ENCODE results near the gene CDCA3.

The CDCA3 gene

DNA sequence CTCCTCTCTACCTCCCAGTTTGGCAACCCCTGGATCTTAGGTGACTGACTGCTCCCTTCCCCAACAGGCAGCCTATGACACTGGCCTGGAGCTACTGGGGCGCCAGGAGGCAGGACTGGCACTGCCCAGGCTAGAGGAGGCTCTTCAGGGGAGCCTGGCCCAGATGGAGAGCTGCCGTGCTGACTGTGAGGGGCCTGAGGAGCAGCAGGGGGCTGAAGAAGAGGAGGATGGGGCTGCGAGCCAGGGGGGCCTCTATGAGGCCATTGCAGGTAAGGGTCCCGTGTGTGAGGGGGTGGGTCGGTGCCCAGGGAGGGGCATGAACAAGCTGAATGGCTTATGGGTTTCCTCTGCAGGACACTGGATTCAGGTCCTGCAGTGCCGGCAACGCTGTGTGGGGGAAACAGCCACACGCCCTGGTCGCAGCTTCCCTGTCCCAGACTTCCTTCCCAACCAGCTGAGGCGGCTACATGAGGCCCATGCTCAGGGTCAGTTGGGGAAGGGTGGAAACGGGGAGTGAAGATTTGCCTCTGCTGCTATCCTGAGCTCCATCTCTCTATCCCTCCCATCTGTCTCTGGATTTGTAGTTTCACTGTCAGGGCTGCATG is 20.7 kb downstream of the CDCA3 start:
- Histone ChIP-seq H3K4me2 (ENCODE audit: low read length) (no peak overlapping the region), H3K36me3 (ENCODE audit: control insufficient read depth, insufficient read depth, low read length) (no peaks in the 10 kb centered on the region), H2AFZ (no peak overlapping the region), H3K27ac (no peak overlapping the region), H3K4me1 (peaks cover 12% of the 10 kb centered on the region), H3K9ac (no peak overlapping the region), H3K27me3 (ENCODE audit: control insufficient read depth, insufficient read depth, low read length) (no peaks in the 10 kb centered on the region), H3K9me3 (ENCODE audit: control insufficient read depth, low read length) (no peaks in the 10 kb centered on the region), H3K4me3 (ENCODE audit: low read depth, low read length) (no peak overlapping the region), H3K79me2 (no peaks in the 10 kb centered on the region)
- TF ChIP-seq, protein P1, sequence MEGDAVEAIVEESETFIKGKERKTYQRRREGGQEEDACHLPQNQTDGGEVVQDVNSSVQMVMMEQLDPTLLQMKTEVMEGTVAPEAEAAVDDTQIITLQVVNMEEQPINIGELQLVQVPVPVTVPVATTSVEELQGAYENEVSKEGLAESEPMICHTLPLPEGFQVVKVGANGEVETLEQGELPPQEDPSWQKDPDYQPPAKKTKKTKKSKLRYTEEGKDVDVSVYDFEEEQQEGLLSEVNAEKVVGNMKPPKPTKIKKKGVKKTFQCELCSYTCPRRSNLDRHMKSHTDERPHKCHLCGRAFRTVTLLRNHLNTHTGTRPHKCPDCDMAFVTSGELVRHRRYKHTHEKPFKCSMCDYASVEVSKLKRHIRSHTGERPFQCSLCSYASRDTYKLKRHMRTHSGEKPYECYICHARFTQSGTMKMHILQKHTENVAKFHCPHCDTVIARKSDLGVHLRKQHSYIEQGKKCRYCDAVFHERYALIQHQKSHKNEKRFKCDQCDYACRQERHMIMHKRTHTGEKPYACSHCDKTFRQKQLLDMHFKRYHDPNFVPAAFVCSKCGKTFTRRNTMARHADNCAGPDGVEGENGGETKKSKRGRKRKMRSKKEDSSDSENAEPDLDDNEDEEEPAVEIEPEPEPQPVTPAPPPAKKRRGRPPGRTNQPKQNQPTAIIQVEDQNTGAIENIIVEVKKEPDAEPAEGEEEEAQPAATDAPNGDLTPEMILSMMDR (IDR thresholded peaks at IDR 0.05) = no peak

DNA sequence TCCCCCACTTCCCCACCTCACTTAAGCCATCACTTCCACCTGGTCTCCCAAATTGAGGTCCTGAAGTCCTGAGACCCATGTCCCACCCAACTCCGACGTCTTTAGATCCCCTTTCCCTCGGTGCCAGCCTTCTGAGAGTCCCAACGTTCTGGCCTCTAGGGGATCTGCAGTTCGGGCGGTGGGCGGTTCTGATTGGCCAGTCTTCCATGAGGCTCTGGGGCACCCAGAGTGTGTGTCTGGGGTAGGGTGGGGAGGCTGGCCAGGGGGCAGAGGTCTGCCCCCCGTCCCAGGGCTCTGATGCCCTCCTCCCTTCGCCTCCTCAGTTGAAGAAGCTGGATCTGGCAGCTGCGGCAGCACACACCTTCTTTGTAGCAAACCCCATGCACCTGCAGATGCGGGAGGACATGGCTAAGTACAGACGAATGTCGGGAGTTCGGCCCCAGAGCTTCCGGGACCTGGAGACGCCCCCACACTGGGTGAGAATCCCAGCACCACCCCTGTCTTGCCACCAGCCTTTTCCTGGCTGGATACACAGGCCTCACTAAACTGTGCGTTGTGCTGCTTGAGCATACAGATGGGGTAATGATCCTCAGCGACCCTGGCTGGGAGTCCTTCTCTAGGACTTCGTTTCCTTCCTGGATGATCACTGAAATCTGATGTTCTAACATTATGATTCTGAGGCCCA is 21.4 kb downstream of the CDCA3 start:
- no peaks in the 10 kb centered on the region for H3K36me3 ChIP-seq (ENCODE audit: control insufficient read depth, insufficient read depth, low read length)
- no peaks in the 10 kb centered on the region for H3K9me3 ChIP-seq (ENCODE audit: control insufficient read depth, low read length)
- H2AFZ ChIP-seq = peak overlapping the region; percentile 95
- TF ChIP-seq, protein P1 (IDR thresholded peaks at IDR 0.05) = no peak
- H3K27me3 ChIP-seq (ENCODE audit: control insufficient read depth, insufficient read depth, low read length) = no peaks in the 10 kb centered on the region
- H3K4me1 ChIP-seq = peaks cover 13% of the 10 kb centered on the region
- peak overlapping the region; percentile 99 for H3K4me2 ChIP-seq (ENCODE audit: low read length)
- H3K4me3 ChIP-seq (ENCODE audit: low read depth, low read length) = peak overlapping the region; percentile 83
- H3K9ac ChIP-seq = peak overlapping the region; percentile 96
- no peaks in the 10 kb centered on the region for H3K79me2 ChIP-seq
- H3K27ac ChIP-seq = peak overlapping the region; percentile 77

DNA sequence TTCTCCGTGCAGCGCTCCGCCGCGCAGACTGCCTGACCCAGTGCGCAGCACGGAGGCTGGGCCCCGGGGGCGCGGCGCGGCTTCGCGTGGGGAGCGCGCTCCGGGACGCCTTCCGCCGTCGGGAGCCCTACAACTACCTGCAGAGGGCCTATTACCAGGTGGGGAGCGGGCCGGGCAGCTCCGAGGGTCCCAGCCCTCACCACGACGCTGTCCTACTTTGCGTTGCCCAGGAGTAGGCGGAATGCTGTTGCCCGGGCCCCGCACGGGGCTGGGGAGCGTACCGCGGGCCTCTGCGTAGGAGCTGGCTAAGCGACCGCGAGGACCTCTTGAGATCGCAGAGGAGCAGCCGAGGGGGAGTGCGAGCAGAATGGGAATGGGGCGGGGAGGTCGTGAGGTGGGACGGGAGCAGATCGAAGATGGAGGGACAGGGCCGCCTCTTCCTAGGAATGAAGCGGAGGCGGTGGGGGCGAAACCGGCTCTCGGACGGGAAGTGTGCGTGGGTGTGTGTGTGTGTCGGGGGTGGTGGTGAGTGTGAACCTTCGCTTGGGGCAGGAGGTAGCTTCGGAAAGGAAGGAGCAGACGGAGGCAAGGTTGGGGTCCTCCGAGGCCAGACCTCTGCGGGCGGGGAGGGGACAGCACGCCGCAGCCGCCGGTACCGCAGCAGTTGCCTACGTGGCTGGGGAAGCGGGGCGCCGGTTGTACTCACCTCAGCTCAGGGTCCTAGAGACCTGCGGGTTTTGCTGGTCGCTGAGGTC is 22.1 kb downstream of the CDCA3 start:
- Histone ChIP-seq H3K4me2 (ENCODE audit: low read length) (peak overlapping the region; percentile 99), H3K4me1 (peaks cover 13% of the 10 kb centered on the region), H3K27ac (peak overlapping the region; percentile 77), H3K4me3 (ENCODE audit: low read depth, low read length) (peak overlapping the region; percentile 83), H3K9ac (peak overlapping the region; percentile 96), H3K9me3 (ENCODE audit: control insufficient read depth, low read length) (no peaks in the 10 kb centered on the region), H2AFZ (peak overlapping the region; percentile 95), H3K79me2 (no peaks in the 10 kb centered on the region), H3K36me3 (ENCODE audit: control insufficient read depth, insufficient read depth, low read length) (no peaks in the 10 kb centered on the region), H3K27me3 (ENCODE audit: control insufficient read depth, insufficient read depth, low read length) (no peaks in the 10 kb centered on the region)
- TF ChIP-seq, protein P1 (IDR thresholded peaks at IDR 0.05) = no peak

DNA sequence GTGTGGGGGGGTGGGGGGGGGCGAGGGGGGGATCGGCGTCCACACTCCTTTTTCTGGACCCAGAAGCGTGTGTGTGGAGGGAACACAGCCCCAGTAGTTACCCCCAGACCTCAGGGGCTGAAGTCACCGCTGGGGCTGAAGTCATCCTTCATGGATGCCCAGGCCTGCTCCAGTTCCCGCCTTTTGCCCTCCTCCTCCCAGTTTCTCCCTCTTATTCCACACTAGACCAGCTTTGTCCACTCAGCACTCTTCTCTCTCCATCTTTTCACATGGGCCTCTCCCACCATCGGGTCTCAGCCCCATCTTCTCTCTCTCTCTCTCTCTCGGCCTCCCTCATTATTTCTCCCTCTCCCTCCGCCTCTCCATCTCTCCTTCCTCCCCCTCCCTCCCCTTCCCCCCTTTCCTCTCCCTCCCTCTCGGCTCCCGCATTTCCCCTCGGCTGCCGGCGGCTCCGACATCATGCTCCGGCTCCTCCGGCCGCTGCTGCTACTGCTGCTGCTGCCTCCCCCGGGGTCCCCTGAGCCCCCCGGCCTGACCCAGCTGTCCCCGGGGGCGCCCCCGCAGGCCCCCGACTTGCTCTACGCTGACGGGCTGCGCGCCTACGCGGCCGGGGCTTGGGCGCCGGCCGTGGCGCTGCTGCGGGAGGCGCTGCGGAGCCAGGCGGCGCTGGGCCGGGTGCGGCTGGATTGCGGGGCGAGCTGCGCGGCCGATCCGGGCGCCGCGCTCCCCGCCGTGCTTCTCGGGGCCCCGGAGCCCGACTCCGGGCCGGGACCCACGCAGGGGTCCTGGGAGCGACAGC is 22.9 kb downstream of the CDCA3 start, which contains the start of gene P3H3:
Gene P3H3 (plus strand): TSS at position 426 of the 799 bp plus-strand sequence. CDS start 34 bp downstream, at position 460.
- Histone ChIP-seq H3K79me2 (no peaks in the 10 kb centered on the region), H3K27ac (peak within 1 kb of the TSS; percentile 77), H3K36me3 (ENCODE audit: control insufficient read depth, insufficient read depth, low read length) (no peaks in the 10 kb centered on the region), H2AFZ (peak within 1 kb of the TSS; percentile 95), H3K4me3 (ENCODE audit: low read depth, low read length) (peak within 1 kb of the TSS; percentile 83), H3K4me1 (peaks cover 13% of the 10 kb centered on the region), H3K9me3 (ENCODE audit: control insufficient read depth, low read length) (no peaks in the 10 kb centered on the region), H3K9ac (peak within 1 kb of the TSS; percentile 96), H3K4me2 (ENCODE audit: low read length) (peak within 1 kb of the TSS; percentile 99), H3K27me3 (ENCODE audit: control insufficient read depth, insufficient read depth, low read length) (no peaks in the 10 kb centered on the region)
- TF ChIP-seq, protein P1 (IDR thresholded peaks at IDR 0.05) = no peak
